OCI-LY3 (cell line): ENCODE data around the gene RBM46.
"Not testable (repeated sequence)": the region's sequence is repeated elsewhere in the genome, so short reads cannot be mapped to it uniquely, and the experiment has no call there.

Experiments
- H2AFZ ChIP-seq: fragments of 200-600, 300-600 bp; shearing (Covaris generic); 2 replicates; pipeline ENCODE4 v1.6.0; 2014; ENCODE audit warnings: antibody characterized with exemption, low read depth, low read length
- H3K27ac ChIP-seq: fragments of 200-600, 300-600 bp; sonication (generic); 2 replicates; pipeline ENCODE4 v1.5.1; 2014; ENCODE audit warnings: mild to moderate bottlenecking, low read length, moderate library complexity, mixed read lengths
- H3K27me3 ChIP-seq: fragments of 200-600, 300-600 bp; sonication (generic); 2 replicates; pipeline ENCODE4 v1.6.1; 2014; ENCODE audit warnings: low read depth, low read length, mixed read lengths
- H3K36me3 ChIP-seq: fragments of 200-600, 300-600 bp; sonication (generic); replicated peaks from 2 replicates; pipeline ENCODE3; 2014; ENCODE audit warnings: low read depth, low read length, mixed read lengths
- H3K4me1 ChIP-seq: fragments of 300-600, 200-600 bp; sonication (generic); 2 replicates; pipeline ENCODE4 v1.6.1; 2014; ENCODE audit warnings: low read length, mixed read lengths
- H3K4me2 ChIP-seq: fragments of 200-600, 300-600 bp; sonication (generic); 2 replicates; pipeline ENCODE4 v1.6.1; 2014; ENCODE audit warnings: low read length, mixed read lengths
- H3K4me3 ChIP-seq: fragments of 300-600, 200-600 bp; sonication (generic); 2 replicates; pipeline ENCODE4 v1.5.1; 2014; ENCODE audit warnings: antibody characterized with exemption, mild to moderate bottlenecking, low read length, moderate library complexity
- H3K79me2 ChIP-seq: fragments of 300-600, 200-600 bp; shearing (Covaris generic); 2 replicates; pipeline ENCODE4 v1.6.1; 2014; ENCODE audit warnings: mild to moderate bottlenecking, low read length, mixed read lengths
- H3K9ac ChIP-seq: fragments of 300-600, 200-600 bp; shearing (Covaris generic); 2 replicates; pipeline ENCODE4 v1.6.0; 2014; ENCODE audit warnings: mild to moderate bottlenecking, low read length, moderate library complexity
- H3K9me3 ChIP-seq: fragments of 200-600, 300-600 bp; shearing (Covaris generic); 2 replicates; pipeline ENCODE4 v1.6.1; 2014; ENCODE audit warnings: low read length, mixed read lengths; ENCODE audit not compliant: insufficient read depth
- H4K20me1 ChIP-seq: fragments of 200-600, 300-600 bp; sonication (generic); 2 replicates; pipeline ENCODE4 v1.6.1; 2016; ENCODE audit warnings: low read length, mixed read lengths; ENCODE audit not compliant: insufficient read depth
- CTCF ChIP-seq: fragments of 200-600, 300-600 bp; sonication (generic); IDR thresholded peaks from 2 replicates; pipeline ENCODE4 v1.5.1; 2014; ENCODE audit warnings: antibody characterized with exemption, low read length, low read depth
- EZH2phosphoT487 ChIP-seq: fragments of 200-600 bp; shearing (Covaris generic); IDR thresholded peaks from 2 replicates; pipeline ENCODE4 v1.6.1; 2018; ENCODE audit warnings: antibody characterized with exemption, mixed run types, low read depth

RBM46 gene

GRCh38 chr4:154858166-154858565, 77.1 kb downstream of the RBM46 start:
- H2AFZ ChIP-seq, result no peak overlapping the region
- 0 out of 2 replicates have a peak, but pooled peaks cover 3% of the 10 kb centered on the region for H3K4me1 ChIP-seq
- no peaks in the 10 kb centered on the region for H4K20me1 ChIP-seq

GRCh38 chr4:154868414-154869194, 87.5 kb downstream of the RBM46 start:
- no peak overlapping the region for H3K4me2 ChIP-seq
- H3K9ac ChIP-seq, result no peak overlapping the region
- H3K27me3 ChIP-seq, result no peaks in the 10 kb centered on the region
- no peaks in the 10 kb centered on the region for H4K20me1 ChIP-seq
- no peak overlapping the region for H3K27ac ChIP-seq
- H3K4me3 ChIP-seq, result no peak overlapping the region
- H3K4me1 ChIP-seq, result no peaks in the 10 kb centered on the region
- no peaks in the 10 kb centered on the region for H3K79me2 ChIP-seq
- no peaks in the 10 kb centered on the region for H3K36me3 ChIP-seq
- no peak overlapping the region for H2AFZ ChIP-seq
- TF ChIP-seq CTCF (no peak), EZH2phosphoT487 (no peak)
- H3K9me3 ChIP-seq, result peaks cover 12% of the 10 kb centered on the region; the same call in 1 of the 2 replicates

More at GRCh38 chr4:154858166-154858565, 77.1 kb downstream of the RBM46 start:
- Histone ChIP-seq H3K27ac (no peak overlapping the region), H3K36me3 (no peaks in the 10 kb centered on the region), H3K27me3 (no peaks in the 10 kb centered on the region), H3K4me3 (no peak overlapping the region), H3K9ac (no peak overlapping the region), H3K9me3 (no peaks in the 10 kb centered on the region), H3K4me2 (no peak overlapping the region), H3K79me2 (no peaks in the 10 kb centered on the region)
- TF ChIP-seq CTCF (no peak), EZH2phosphoT487 (no peak)

GRCh38 chr4:154869301-154869700, 88.2 kb downstream of the RBM46 start:
- Histone ChIP-seq H3K79me2 (no peaks in the 10 kb centered on the region), H2AFZ (no peak overlapping the region), H3K9me3 (peaks cover 12% of the 10 kb centered on the region; the same call in 1 of the 2 replicates), H3K4me3 (no peak overlapping the region), H3K27me3 (no peaks in the 10 kb centered on the region), H3K27ac (no peak overlapping the region), H3K36me3 (no peaks in the 10 kb centered on the region), H3K4me1 (no peaks in the 10 kb centered on the region), H4K20me1 (no peaks in the 10 kb centered on the region), H3K4me2 (no peak overlapping the region), H3K9ac (no peak overlapping the region)
- TF ChIP-seq EZH2phosphoT487 (no peak), CTCF (no peak)

GRCh38 chr4:154872198-154872597, 91.1 kb downstream of the RBM46 start:
- Histone ChIP-seq H3K9ac (no peak overlapping the region), H4K20me1 (no peaks in the 10 kb centered on the region), H3K36me3 (no peaks in the 10 kb centered on the region), H3K9me3 (peaks cover 12% of the 10 kb centered on the region; the same call in 1 of the 2 replicates), H3K27me3 (no peaks in the 10 kb centered on the region), H3K4me3 (no peak overlapping the region), H3K79me2 (no peaks in the 10 kb centered on the region), H2AFZ (no peak overlapping the region), H3K4me2 (no peak overlapping the region), H3K27ac (no peak overlapping the region), H3K4me1 (no peaks in the 10 kb centered on the region)
- TF ChIP-seq CTCF (no peak), EZH2phosphoT487 (no peak)

- not testable (repeated sequence) for H3K4me3 ChIP-seq, H3K27me3 ChIP-seq, H3K36me3 ChIP-seq, H2AFZ ChIP-seq, H3K4me2 ChIP-seq, H4K20me1 ChIP-seq, H3K27ac ChIP-seq, H3K4me1 ChIP-seq, H3K79me2 ChIP-seq, H3K9ac ChIP-seq
- peaks cover 12% of the 10 kb centered on the region; the same call in 1 of the 2 replicates for H3K9me3 ChIP-seq
These were observed 93.0 kb downstream of the RBM46 start for GRCh38 chr4:154874049-154874448.
